Peyer's patch (tissue), 4 donors: Measurements from ENCODE around the gene SLC6A6. TPM values are rescaled to one million over a fixed set of nuclear protein-coding genes. Genes with fewer than 3 reads are reported as not detected.

ENCODE experiments used
- DNase-seq, 3 donors: peaks; one replicate each; pipeline ENCODE4 v3.0.0-alpha.2; 2017 to 2019
- H3K27ac ChIP-seq, 4 donors: fragments of 200-600 bp; sonication (generic); one replicate each; pipeline ENCODE4 v1.5.1; 2016 to 2019
- H3K27me3 ChIP-seq, 2 donors: fragments of 200-600 bp; sonication (generic); one replicate each; pipeline ENCODE4 v1.5.1; 2019
- H3K36me3 ChIP-seq, 3 donors: fragments of 200-600 bp; sonication (generic); one replicate each; pipeline ENCODE4 v1.5.1; 2016 to 2019
- H3K4me1 ChIP-seq, 4 donors: fragments of 200-600 bp; sonication (generic); one replicate each; pipeline ENCODE4 v1.5.1; 2016 to 2019
- H3K4me3 ChIP-seq, 4 donors: fragments of 200-600 bp; sonication (generic); 1 replicate in 3 of 4; 2 replicates in 1 of 4; pipeline ENCODE4 v1.5.1; 2016 to 2019; ENCODE audit warnings: mild to moderate bottlenecking in 1 of 4
- H3K9me3 ChIP-seq, 4 donors: fragments of 200-600 bp; sonication (generic); one replicate each; pipeline ENCODE4 v1.5.1; 2016 to 2019; ENCODE audit warnings: mild to moderate bottlenecking in 1 of 4
- CTCF ChIP-seq, 6 experiments: fragments of 450-650 bp in 4 of 6; fragments of 200-600 bp in 2 of 6; sonication (generic) in 1 of 6; IDR thresholded peaks; one replicate each; pipeline ENCODE4 v1.5.1; 2017 to 2019; ENCODE audit warnings: antibody characterized with exemption in 6 of 6, mild to moderate bottlenecking in 3 of 6, moderate library complexity in 1 of 6
- POLR2A ChIP-seq, 2 donors: fragments of 450-650 bp; IDR thresholded peaks; one replicate each; pipeline ENCODE4 v1.5.1; 2017; ENCODE audit warnings: antibody characterized with exemption in 2 of 2, mild to moderate bottlenecking in 2 of 2, moderate library complexity in 2 of 2
- total RNA-seq, 4 donors: library from RNA; depleted of rRNA; stranded (reverse); fragments of >200 nt; gene quantifications; one replicate each; pipeline ENCODE4 v1.1.0, GENCODE V29; 2016

SLC6A6 gene
- total RNA-seq, 4 donors from 2014 or later = 61.1 to 190 (median 150) TPM

DNA sequence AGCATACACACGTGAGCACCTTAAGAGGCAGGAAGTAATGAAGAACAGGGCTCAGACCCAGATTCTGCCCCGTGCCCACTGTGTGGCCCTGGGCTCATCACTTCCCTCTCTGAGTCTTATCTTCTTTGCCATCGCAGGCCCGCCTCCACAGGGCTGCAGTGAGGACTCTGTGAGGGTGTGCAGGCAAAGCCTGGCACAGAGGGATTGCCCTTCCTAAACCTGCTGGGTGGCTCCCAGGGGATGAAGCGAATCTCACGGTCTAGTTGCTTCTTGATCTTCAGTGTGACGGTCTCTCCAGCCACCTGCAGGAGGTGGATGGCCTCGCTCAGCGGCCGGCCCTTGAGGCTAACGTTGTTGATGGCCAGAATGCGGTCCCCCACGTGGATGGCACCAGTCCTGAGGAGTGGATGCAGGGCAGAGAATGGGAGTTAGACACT is 104.9 kb downstream of the SLC6A6 start:
- Histone ChIP-seq H3K36me3 (no peaks in the 10 kb centered on the region), H3K27ac (no peak overlapping the region), H3K9me3 (peaks cover 0 to 6% (median 0%) of the 10 kb centered on the region in 4 donors), H3K4me3 (no peak overlapping the region), H3K4me1 (no peaks in the 10 kb centered on the region), H3K27me3 (no peaks in the 10 kb centered on the region)
- peak in 1 of 3 donors; percentile 33 for DNase-seq
- TF ChIP-seq POLR2A (IDR thresholded peaks at IDR 0.05) (no peak), CTCF (IDR thresholded peaks at IDR 0.05) (no peak)

GRCh38 chr3:14507757-14508504 is 105.5 kb downstream of the SLC6A6 start:
- H3K36me3 ChIP-seq = no peaks in the 10 kb centered on the region
- no peak for TF ChIP-seq CTCF (IDR thresholded peaks at IDR 0.05)
- TF ChIP-seq POLR2A (IDR thresholded peaks at IDR 0.05) = no peak
- no peak overlapping the region for H3K27ac ChIP-seq
- peak in 1 of 3 donors; percentile 22 for DNase-seq
- H3K4me1 ChIP-seq = no peaks in the 10 kb centered on the region
- no peaks in the 10 kb centered on the region for H3K27me3 ChIP-seq
- peaks cover 0 to 2% (median 0%) of the 10 kb centered on the region in 4 donors for H3K9me3 ChIP-seq
- H3K4me3 ChIP-seq = no peak overlapping the region

DNA sequence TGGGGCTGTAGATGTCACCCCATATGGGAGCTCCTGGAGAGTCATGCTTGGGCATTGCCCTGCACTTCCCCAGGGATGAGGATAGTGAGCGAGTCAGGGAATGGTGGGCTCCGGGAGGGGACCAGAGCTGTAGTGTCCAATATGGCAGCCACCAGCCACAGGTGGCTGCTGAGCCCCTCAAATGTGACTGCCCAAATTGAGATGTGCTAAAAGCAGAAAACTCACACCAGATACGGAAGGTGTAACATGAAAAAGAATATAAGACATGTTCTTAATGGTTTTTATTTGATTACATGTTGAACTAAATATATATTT is 106.1 kb downstream of the SLC6A6 start:
- no peak for DNase-seq
- Histone ChIP-seq H3K36me3 (no peaks in the 10 kb centered on the region), H3K4me3 (no peak overlapping the region), H3K27ac (no peak overlapping the region), H3K4me1 (no peaks in the 10 kb centered on the region), H3K9me3 (no peaks in the 10 kb centered on the region), H3K27me3 (no peaks in the 10 kb centered on the region)
- TF ChIP-seq CTCF (IDR thresholded peaks at IDR 0.05) (no peak), POLR2A (IDR thresholded peaks at IDR 0.05) (no peak)

- H3K4me1 ChIP-seq = no peaks in the 10 kb centered on the region
- no peaks in the 10 kb centered on the region for H3K36me3 ChIP-seq
- H3K27ac ChIP-seq = no peak overlapping the region
- no peaks in the 10 kb centered on the region for H3K27me3 ChIP-seq
- H3K9me3 ChIP-seq = no peaks in the 10 kb centered on the region
- TF ChIP-seq CTCF (IDR thresholded peaks at IDR 0.05) (peak; percentile 25 to 91 (median 71)), POLR2A (IDR thresholded peaks at IDR 0.05) (no peak)
- H3K4me3 ChIP-seq = no peak overlapping the region
- peak; percentile 51 to 88 (median 80) for DNase-seq
Measured at GRCh38 chr3:14508966-14509795, 106.8 kb downstream of the SLC6A6 start.

DNA sequence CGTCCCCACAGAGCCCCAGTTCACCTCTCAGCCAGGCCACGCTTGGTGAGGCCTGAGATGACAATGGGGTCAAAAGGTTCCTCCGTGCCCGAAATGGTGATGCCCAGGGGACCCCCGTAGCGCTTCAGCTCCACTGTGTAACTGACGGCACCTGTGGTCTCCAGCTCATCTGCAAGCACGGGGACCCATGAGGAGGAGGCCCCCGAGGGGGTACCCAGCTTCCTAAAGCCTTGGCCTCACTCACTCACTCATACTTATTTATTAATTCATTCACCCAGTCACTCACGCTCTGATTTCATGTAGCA is 107.3 kb downstream of the SLC6A6 start:
- H3K36me3 ChIP-seq = no peaks in the 10 kb centered on the region
- no peak overlapping the region for H3K4me3 ChIP-seq
- no peaks in the 10 kb centered on the region for H3K27me3 ChIP-seq
- H3K27ac ChIP-seq = no peak overlapping the region
- H3K4me1 ChIP-seq = no peaks in the 10 kb centered on the region
- no peaks in the 10 kb centered on the region for H3K9me3 ChIP-seq
- peak in 1 of 3 donors; percentile 34 for DNase-seq
- TF ChIP-seq CTCF (IDR thresholded peaks at IDR 0.05) (no peak), POLR2A (IDR thresholded peaks at IDR 0.05) (no peak)
